HG03025 (cell line): ENCODE measurements around the gene PXMP4.

Source experiments
- ATAC-seq: cut with Tn5 transposase; IDR thresholded peaks from one replicate; pipeline ENCODE4 v1.9.1; 2021; ENCODE audit warnings: mild to moderate bottlenecking, moderate library complexity; ENCODE audit not compliant: unreplicated experiment, low FRiP score

Gene PXMP4

GRCh38 chr20:33732166-33732970 is 12.3 kb upstream of the PXMP4 start:
- peak; percentile 52 for ATAC-seq

GRCh38 chr20:33731693-33732165 is 11.6 kb upstream of the PXMP4 start, which contains the start of gene ZNF341:
TSS of gene ZNF341 (plus strand) at chr20:33731996. CDS start at chr20:33732022, 26 bp downstream.
- peak; percentile 74 for ATAC-seq

- no peak for ATAC-seq
These were observed 11.0 kb upstream of the PXMP4 start for GRCh38 chr20:33730946-33731692.

GRCh38 chr20:33729101-33729500 is 9.0 kb upstream of the PXMP4 start:
- no peak for ATAC-seq

- ATAC-seq, result no peak
These were observed 8.4 kb upstream of the PXMP4 start for GRCh38 chr20:33728463-33728862.

- no peak for ATAC-seq
These were observed 7.7 kb upstream of the PXMP4 start for GRCh38 chr20:33727806-33728205.

GRCh38 chr20:33727115-33727479 is 7.0 kb upstream of the PXMP4 start:
- no peak for ATAC-seq

- no peak for ATAC-seq
These were observed 5.6 kb upstream of the PXMP4 start for GRCh38 chr20:33725607-33726264.

GRCh38 chr20:33724439-33725094 is 4.5 kb upstream of the PXMP4 start:
- no peak for ATAC-seq

- no peak for ATAC-seq
These were observed 1.5 kb upstream of the PXMP4 start for GRCh38 chr20:33721391-33722140.

- no peak for ATAC-seq
These were observed 677 bp downstream of the PXMP4 start for GRCh38 chr20:33719277-33719988.

- no peak for ATAC-seq
These were observed 3.6 kb downstream of the PXMP4 start for GRCh38 chr20:33716498-33716897.

GRCh38 chr20:33713865-33714367 is 6.2 kb downstream of the PXMP4 start:
- no peak for ATAC-seq

GRCh38 chr20:33711446-33711738 is 8.7 kb downstream of the PXMP4 start:
- no peak for ATAC-seq

GRCh38 chr20:33710681-33711445 is 9.2 kb downstream of the PXMP4 start:
- no peak for ATAC-seq

- no peak for ATAC-seq
These were observed 10.1 kb downstream of the PXMP4 start for GRCh38 chr20:33709905-33710541.

- no peak for ATAC-seq
These were observed 10.7 kb downstream of the PXMP4 start for GRCh38 chr20:33709398-33709797.

- ATAC-seq, result no peak
These were observed 12.4 kb downstream of the PXMP4 start for GRCh38 chr20:33707668-33708067.
